ENCODE data around the gene TPRG1L.

DNA sequence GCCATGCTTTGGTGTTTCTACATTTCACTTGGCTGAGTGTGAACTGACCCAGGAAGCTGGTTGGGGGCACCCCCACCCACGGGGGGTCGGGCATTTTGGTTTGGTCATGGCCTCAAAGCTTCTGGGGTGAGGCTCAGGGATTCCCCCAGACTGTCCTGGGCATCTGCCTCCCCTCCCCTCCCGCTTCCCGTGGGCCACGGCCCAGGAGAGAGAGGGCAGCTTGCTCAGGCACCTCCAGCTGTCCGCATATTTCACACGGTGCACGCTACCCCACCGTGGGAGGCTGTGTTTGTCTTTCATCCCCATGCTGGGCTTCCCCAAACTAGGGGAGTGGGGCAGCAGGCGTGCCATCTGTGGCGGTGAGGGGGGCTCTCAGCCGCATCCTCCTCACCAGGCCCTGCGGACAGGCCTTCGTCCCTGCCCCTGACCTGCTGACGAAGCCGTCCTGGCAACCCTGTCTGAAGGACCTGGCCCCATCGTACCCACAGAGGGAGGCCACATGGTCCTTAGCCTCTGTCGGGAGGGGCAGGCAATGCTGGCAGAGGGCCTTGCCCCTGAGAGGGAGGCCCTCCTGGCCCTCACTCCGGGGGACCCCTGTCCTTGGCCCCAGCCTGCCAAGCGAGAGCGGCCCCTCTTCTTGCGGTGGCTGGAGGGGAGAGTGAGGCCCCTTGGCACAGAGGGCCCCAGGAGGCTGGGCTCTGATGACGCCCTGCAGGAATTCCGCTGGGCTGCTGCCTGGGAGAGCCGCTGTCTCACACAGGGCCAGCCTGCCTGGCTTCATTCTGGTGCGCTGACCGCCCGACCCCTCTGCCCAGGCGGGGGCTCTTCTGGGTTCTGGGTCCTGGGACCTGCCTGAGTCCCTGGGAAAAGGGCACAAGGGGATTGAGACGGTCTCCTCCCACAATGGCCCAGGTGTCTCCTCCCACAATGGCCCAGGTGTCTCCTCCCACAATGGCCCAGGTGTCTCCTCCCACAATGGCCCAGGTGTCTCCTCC is 49.6 kb downstream of the TPRG1L start:
- TF ChIP-seq, protein P1, sequence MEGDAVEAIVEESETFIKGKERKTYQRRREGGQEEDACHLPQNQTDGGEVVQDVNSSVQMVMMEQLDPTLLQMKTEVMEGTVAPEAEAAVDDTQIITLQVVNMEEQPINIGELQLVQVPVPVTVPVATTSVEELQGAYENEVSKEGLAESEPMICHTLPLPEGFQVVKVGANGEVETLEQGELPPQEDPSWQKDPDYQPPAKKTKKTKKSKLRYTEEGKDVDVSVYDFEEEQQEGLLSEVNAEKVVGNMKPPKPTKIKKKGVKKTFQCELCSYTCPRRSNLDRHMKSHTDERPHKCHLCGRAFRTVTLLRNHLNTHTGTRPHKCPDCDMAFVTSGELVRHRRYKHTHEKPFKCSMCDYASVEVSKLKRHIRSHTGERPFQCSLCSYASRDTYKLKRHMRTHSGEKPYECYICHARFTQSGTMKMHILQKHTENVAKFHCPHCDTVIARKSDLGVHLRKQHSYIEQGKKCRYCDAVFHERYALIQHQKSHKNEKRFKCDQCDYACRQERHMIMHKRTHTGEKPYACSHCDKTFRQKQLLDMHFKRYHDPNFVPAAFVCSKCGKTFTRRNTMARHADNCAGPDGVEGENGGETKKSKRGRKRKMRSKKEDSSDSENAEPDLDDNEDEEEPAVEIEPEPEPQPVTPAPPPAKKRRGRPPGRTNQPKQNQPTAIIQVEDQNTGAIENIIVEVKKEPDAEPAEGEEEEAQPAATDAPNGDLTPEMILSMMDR (IDR thresholded peaks at IDR 0.05; ENCODE audit: insufficient read depth, low read length) = no peak
- no peak for TF ChIP-seq SPI1 (IDR thresholded peaks at IDR 0.05; ENCODE audit: borderline replicate concordance, low read depth)

All from HL-60 (cell line).